ENCODE measurements around the gene WDTC1.

DNA sequence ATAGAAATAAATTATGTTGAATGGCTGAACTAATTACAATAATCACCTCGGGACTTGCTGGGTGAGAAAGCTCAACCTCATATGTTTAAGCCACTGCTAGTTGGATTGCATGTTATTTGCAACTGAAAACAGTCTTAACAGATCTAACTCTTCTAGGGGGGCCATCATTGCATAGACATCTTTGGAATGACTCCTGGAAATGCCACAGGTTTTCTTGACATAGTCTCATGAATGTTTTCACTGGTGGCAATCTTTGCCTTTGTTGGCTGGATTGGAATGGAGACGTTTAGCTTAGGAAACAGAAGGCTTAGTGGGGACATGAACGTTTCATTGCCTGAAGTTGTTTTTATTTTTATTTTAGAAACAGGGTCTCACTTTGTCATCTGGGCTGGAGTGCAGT, 8.8 kb upstream of the WDTC1 start:
- TF ChIP-seq, protein P1, sequence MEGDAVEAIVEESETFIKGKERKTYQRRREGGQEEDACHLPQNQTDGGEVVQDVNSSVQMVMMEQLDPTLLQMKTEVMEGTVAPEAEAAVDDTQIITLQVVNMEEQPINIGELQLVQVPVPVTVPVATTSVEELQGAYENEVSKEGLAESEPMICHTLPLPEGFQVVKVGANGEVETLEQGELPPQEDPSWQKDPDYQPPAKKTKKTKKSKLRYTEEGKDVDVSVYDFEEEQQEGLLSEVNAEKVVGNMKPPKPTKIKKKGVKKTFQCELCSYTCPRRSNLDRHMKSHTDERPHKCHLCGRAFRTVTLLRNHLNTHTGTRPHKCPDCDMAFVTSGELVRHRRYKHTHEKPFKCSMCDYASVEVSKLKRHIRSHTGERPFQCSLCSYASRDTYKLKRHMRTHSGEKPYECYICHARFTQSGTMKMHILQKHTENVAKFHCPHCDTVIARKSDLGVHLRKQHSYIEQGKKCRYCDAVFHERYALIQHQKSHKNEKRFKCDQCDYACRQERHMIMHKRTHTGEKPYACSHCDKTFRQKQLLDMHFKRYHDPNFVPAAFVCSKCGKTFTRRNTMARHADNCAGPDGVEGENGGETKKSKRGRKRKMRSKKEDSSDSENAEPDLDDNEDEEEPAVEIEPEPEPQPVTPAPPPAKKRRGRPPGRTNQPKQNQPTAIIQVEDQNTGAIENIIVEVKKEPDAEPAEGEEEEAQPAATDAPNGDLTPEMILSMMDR (conservative IDR thresholded peaks at IDR 0.05) = no peak
- TF ChIP-seq EZH2 (IDR thresholded peaks at IDR 0.05; ENCODE audit: low read depth) = no peak
